ENCODE data around the gene CYP4Z1. TPM values are rescaled to one million over a fixed set of nuclear protein-coding genes. Genes with fewer than 3 reads are reported as not detected.
A peak's percentile ranks its signal among the peaks of the same experiment; 100 is the strongest.
"Not testable (repeated sequence)": the region's sequence is repeated elsewhere in the genome, so short reads cannot be mapped to it uniquely, and the experiment has no call there.

Gene CYP4Z1
- total RNA-seq, 1 donor from 2014 or later = 2.1 TPM

DNA sequence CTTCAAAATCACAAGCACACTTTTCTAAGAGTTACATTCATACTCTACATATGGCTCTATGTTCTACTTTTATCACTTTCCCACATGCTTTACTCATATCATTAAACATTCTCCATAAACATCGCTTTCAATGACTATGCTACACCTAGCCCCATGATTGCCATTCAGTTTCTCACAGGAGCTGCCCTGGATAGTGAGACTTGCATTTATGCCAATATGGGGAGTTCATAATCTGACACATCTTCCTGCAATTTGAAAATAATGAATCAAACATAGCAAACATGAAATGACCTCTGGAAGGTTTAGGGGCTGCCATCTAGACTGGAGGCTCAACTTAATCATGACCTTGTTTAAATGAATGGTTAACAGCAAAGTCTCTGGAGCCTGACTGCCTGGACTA, 61.2 kb downstream of the CYP4Z1 start:
- peak overlapping the region; percentile 11 for H3K27ac ChIP-seq
- ATAC-seq = no peak

DNA sequence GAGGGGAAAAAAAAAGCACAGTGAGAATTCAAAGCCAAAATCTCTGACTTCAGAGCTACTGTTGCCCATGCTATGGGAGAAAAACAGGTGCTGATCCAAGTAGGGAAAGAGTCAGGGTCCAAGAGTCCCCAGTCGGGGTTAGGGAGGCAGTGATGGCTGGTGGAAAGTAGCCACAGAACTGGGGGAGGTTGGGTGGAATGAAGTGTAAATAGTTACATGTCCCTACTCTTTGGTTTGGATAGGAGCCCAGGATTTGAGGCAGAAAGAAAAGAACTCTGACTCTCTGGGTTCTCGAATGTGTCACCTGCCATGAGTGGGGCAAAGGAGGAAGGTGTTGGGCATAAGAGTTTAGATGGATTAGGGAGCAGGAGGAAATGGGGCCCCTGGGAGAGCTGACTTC, 61.8 kb downstream of the CYP4Z1 start:
- H3K27ac ChIP-seq; intact Hi-C loops (cut with DNase I); H3K4me3 ChIP-seq; H3K9me3 ChIP-seq; DNase-seq; H3K4me1 ChIP-seq; H3K36me3 ChIP-seq; H3K27me3 ChIP-seq: not testable (repeated sequence)
- peak; percentile 87 for ATAC-seq

More for the DNA sequence above, 61.2 kb downstream of the CYP4Z1 start:
- Histone ChIP-seq H3K36me3 (no peaks in the 10 kb centered on the region), H3K4me3 (no peak overlapping the region), H3K9me3 (no peaks in the 10 kb centered on the region), H3K4me1 (no peaks in the 10 kb centered on the region), H3K27me3 (peaks cover 5% of the 10 kb centered on the region)
- TF ChIP-seq CTCF (IDR thresholded peaks at IDR 0.05) = no peak
- intact Hi-C loops (cut with DNase I) = no loop called here
- no peak for DNase-seq

GRCh38 chr1:47129489-47130230, 62.6 kb downstream of the CYP4Z1 start:
- H3K27me3 ChIP-seq; intact Hi-C loops (cut with DNase I); H3K4me3 ChIP-seq; H3K36me3 ChIP-seq; H3K9me3 ChIP-seq; H3K4me1 ChIP-seq: not testable (repeated sequence)
- ATAC-seq (peak; percentile 96), DNase-seq (peak; percentile 71)
- H3K27ac ChIP-seq = peak overlapping the region; percentile 42

- DNase-seq; H3K27me3 ChIP-seq; H3K4me3 ChIP-seq; H3K9me3 ChIP-seq; ATAC-seq; H3K27ac ChIP-seq; H3K4me1 ChIP-seq; H3K36me3 ChIP-seq; intact Hi-C loops (cut with DNase I): not testable (repeated sequence)
Measured at GRCh38 chr1:47132665-47133064, 65.6 kb downstream of the CYP4Z1 start.

- Histone ChIP-seq H3K4me3 (no peak within 1 kb of the TSS), H3K4me1 (no peaks in the 10 kb centered on the region), H3K36me3 (no peaks in the 10 kb centered on the region), H3K9me3 (no peaks in the 10 kb centered on the region), H3K27me3 (no peaks in the 10 kb centered on the region), H3K27ac (no peak within 1 kb of the TSS)
- ATAC-seq = peak; percentile 13
- DNase-seq = peak; percentile 50
- intact Hi-C loops (cut with DNase I) = no loop called here
- no peak for TF ChIP-seq CTCF (IDR thresholded peaks at IDR 0.05)
Measured at GRCh38 chr1:47137198-47137597, 70.2 kb downstream of the CYP4Z1 start, which contains the start of gene CYP4A22. Gene CYP4A22 (plus strand): TSS chr1:47137441. CDS start chr1:47137486, 45 bp downstream.

GRCh38 chr1:47137925-47138615, 71.0 kb downstream of the CYP4Z1 start:
- no peak for DNase-seq
- H3K9me3 ChIP-seq = no peaks in the 10 kb centered on the region
- intact Hi-C loops (cut with DNase I) = no loop called here
- H3K4me1 ChIP-seq = no peaks in the 10 kb centered on the region
- ATAC-seq = no peak
- no peak overlapping the region for H3K27ac ChIP-seq
- H3K4me3 ChIP-seq = no peak overlapping the region
- no peaks in the 10 kb centered on the region for H3K36me3 ChIP-seq
- TF ChIP-seq CTCF (IDR thresholded peaks at IDR 0.05) = no peak
- H3K27me3 ChIP-seq = no peaks in the 10 kb centered on the region

DNA sequence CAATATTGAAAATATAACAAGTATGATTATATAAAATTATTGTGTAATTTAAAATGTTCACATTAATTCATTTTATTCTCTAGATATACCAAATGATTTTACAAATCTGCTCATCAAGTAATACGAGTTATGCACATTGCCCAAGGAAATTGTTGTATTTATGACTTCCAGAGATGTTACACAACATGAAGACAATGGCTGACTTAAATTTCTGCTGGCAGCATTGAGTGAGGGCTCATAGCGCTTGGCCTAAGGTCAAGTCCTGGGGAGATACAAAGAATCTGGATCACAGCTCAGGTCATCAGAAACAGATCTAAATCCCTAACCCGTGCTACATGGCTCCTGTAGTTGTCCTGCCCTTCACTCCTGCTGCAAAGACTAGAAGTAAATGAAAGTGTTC, 73.3 kb downstream of the CYP4Z1 start:
- H3K4me3 ChIP-seq; H3K27me3 ChIP-seq; intact Hi-C loops (cut with DNase I); H3K27ac ChIP-seq; ATAC-seq; H3K9me3 ChIP-seq; H3K4me1 ChIP-seq; DNase-seq; H3K36me3 ChIP-seq: not testable (repeated sequence)

All from upper lobe of right lung (tissue), 1 donor.